NCI-H1048 (cell line): ENCODE results near the gene INSC.

ENCODE experiments used
- DNase-seq: peaks from one replicate; lab custom pipeline; 2025; lab: John Stamatoyannopoulos, UW

Gene INSC

DNA sequence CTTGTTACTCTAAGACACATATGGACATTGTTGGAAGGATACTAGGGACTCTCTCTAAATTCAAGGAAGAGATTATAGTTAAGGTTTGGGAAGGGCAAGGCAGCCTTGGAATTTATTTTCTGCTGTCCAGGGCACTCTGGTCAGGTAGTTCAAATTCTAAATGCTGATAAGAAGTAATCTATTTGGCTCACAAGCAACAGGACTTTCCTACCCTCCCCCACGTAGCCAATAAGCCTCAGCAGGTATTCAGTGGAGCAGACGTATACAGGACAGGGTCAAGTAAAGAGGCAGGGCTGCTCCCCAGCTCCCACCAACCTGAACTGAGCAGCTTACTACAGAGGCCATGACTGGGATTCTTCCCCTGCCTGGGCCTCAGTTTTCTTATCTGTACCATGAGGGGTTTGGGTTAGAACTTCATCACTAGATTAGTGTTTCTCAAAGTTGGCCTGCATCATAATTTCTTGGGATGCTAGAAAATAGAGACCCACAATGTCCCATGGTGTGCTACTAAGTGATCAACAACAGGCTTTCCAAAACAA is 6.1 kb upstream of the INSC start:
- no peak for DNase-seq

DNA sequence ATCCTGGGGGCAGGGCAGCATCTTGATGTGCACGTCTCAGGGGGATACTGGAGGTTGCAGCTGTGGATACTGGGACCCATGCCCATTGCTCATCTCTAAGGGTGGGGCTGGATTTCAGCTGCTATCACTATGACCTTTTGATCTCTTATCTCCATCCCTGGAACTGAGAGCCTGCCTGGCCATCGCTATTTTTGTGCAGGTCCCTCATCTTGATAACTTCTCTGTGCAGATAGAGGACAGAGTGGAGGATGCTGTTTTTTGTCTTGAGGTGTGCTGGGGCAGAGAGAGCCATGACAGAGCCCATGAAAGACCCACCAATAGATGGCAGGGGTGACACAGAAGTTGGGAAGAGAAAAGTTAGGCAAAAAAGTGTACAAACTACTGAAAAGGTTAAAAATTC is 5.1 kb upstream of the INSC start:
- DNase-seq = no peak

DNA sequence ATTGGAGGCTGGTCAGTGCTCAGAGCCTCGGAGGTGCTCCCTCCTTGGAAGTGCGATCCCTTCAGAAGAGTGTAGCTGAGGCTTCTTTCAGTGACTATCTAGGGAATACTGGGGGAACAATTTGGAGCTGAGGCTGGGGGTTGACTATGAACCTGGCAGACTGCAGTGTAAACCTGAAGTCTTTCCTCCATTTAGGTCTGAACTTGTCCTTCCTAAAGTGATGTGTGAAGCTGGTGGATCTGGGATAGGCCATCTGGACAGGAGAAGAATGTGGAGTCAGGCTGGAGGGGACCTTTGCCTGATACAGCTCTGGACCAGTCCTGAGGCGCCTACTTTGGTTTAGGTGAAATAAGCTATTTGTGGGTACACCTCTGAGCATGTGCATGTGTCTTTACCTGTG is 3.5 kb upstream of the INSC start:
- no peak for DNase-seq

DNA sequence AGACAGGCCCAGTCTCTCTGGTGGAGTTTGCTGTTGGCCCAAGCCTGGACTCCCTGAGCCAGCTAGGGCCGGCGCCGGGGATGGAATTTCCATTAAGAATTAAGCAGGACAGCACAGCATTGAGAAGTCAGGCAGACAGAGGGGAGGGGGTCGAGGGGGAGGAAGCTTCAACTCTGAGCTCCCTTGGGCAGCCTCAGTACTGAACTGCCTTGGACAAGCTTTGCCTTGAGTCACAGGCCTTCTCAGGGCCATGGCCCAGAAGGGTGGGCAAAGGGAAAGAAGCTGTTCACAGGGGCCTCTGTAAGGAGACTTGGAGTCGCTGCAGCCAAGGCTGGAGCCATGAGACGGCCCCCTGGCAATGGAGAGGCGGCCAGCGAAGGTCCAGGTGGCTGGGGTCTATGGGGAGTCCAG is 2.6 kb upstream of the INSC start:
- no peak for DNase-seq

DNA sequence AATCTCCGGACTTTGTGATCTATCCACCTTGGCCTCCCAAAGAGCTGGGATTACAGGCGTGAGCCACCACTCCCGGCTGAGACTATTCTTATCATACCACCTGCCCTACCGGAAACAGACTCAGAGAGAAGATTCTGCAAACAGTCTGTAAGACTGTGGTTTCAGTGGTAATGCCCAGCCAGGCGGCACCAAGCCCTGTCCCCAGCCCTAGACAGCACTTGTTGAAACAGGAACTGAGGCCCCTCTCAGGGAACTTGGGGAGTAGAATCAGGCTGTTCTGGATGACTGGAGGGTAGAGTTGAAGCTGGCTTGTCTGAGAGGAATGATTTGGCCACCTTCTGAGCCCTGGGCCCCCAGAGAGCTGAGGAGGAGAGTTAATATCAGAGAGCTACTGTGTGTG is 1.3 kb upstream of the INSC start:
- DNase-seq = no peak

DNA sequence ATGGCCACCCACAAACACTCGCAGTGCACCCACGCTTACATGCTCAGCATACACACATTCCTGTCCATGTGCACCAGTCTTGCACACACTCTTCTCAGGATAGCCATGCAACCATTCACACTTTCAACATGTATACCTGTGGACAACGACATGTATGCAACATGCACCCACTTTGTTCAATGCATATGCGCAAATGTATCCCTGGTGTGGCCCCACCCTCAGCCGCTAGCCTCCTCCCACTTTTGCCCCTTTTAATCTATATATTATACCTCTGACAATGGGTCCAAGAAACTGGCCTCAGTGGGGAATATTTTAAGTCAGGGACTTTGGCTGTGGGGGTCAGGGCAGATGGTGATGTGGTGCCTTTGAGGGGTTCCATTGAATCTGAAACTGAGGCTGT is 963 bp downstream of the INSC start:
- DNase-seq = no peak

DNA sequence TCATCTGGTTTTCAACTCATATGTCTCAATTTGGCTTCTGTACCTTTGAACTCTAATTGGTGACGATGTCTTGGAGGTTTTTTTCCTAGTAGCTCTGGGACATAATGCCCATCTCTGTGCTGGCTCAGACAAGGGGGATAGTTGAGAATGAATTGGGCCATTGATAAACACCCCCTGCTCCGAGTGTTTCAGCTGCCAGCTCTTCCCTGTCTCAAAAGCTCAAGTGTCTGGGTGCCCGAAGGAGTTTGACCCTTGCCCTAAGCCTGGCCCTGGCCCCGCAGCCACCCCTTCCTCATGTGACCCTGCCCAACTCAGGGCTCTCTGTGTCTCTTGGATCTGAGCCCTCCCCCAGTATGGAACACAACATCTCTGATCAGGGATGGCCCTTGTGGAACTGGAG is 3.0 kb downstream of the INSC start:
- DNase-seq = no peak

DNA sequence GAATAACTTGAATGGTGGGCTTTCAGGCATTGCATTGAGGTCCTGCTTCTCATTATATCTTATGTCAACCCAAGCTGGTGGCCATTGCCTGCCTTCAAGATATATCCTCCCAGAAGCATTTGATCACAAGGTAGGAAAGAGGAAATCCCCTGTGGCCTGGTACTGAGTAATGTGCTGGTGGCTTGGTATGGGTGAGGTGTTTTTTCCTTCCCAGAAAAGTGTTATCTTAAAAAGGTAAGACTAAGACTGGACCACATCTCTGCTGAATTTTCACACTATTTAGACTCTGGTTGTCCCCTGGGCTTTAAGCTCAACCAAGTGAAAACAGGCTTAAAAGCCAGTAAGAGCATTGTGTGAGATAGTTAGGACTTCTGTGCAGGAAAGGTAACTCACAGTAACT is 3.7 kb downstream of the INSC start:
- DNase-seq = no peak

DNA sequence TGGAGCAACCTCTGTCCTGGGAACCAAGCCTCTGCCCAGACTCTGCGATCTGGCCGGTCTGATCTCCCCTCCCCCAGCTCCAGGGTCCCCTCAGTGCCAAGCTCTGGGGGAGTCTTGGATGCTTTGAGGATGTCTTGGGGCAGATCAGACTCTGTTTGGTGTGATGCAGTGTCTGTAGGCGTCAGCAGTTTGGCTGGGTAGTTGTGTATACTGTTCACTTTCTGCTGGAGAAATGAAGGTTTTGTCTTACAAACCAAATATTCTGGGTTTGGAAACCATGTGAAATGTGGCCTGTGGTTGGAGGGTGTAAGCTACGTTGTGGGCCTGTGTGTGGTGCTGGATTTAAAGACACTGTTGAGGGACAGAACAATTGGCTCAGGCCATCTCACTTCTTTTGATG is 4.6 kb downstream of the INSC start:
- no peak for DNase-seq

DNA sequence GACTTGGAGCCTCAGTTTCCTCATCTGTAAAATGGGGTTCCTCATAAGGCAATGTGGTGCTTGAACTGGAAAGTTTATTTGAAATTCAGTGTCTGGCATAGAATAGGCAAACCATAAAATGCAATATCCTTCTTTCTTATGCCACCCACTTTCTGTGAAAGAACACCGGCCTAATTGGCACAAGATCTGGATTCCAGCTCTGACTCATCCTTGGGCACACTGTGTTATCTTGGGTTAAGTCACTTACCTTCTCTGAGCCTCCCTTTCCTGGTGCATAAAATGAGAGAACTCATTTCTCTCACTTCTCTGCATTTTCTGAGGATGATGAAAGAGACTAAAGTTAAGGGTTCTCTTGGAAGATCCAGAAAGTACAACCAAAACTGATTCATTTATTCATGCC is 5.1 kb downstream of the INSC start:
- no peak for DNase-seq

DNA sequence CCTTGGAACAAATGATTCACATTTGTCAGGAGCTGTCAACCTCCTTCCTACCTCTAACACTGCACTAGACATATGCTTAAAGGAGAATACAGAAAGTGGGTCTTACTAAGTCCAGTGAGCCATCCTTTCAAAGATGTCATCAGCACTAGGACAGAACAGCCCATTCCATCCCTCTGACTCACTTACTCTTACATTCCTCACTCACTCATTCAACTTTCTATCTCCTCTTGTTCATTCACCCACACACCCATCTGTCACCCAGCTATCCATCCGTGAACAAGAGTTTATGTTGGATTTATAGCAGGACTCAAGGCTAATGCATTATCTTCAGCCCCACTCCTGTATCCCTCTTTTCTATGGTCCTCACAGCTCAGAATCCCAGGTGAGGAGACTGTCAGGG is 9.1 kb downstream of the INSC start:
- no peak for DNase-seq

DNA sequence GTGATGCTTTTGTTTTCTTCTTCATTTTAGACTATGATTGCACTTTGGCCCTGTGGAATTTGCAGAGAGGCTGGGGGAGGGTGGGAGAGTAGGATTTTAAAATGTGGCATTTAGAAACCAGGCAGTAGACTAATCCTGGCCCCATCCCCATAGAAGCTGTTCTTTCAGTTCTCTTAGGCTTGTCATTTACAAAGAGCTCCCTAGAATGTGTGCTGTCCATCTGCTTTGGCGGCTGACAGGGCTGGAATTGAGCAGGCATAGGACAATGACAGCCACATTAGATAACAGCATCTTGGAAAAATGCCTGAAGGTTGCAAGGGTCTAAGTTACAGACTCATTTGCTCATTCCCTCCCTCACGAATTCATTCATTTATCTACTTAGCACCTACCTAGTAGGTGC is 9.8 kb downstream of the INSC start:
- no peak for DNase-seq

DNA sequence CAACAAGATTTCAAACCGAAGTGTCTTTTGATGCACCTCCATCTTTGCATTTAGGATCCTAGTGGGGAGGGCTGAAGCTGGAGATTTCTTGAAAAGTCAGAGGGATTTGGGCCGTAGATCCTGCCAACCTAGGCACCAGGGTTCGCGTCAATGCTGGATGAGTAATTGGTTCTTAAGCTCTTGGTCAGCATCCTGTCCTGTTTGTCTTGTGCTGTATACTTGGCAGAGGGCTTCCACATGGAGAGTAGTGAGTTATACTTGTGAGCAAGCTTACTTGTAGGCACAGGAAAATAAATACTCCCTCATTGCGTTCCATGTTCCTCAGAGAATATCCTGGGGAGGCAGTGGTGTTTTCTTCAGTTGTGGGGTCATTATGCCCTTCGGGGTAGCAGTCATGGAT is 12.6 kb downstream of the INSC start:
- DNase-seq = no peak

DNA sequence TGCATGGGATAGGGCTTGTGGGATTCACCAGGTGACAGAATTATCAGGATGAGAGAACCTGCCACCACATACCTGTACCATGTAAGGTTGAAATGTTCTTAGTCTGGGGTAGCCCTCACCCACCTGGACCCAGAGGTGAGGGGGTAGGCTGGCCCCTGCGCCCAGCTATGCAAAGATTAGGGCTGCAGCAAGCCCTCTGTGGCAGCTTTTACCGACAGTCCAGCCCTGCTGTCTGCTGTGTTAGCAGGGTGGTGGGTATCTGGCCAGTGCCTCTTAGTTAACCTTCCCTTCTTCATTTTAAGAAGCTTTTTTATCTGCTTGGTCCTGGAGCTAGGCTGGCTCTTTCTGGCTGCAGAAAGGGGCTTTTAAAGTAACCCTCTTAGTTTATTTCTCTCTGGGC is 13.9 kb downstream of the INSC start:
- DNase-seq = no peak

DNA sequence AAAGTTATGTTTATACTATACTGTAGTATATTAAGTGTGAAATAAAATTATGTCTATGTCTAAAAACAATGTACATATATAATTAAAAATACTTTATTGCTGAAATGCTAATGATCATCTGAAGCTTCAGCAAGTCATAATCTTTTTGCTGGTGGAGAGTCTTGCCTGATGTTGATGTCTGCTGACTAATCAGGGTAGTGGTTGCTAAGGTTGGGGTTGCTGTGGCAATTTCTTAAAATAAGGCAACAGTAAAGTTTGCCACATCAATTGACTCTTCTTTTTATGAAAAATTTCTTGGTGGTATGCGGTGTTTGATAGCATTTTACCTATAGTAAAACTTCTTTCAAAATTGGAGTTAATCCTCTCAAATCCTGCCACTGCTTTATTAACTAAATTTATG is 21.4 kb downstream of the INSC start:
- no peak for DNase-seq

DNA sequence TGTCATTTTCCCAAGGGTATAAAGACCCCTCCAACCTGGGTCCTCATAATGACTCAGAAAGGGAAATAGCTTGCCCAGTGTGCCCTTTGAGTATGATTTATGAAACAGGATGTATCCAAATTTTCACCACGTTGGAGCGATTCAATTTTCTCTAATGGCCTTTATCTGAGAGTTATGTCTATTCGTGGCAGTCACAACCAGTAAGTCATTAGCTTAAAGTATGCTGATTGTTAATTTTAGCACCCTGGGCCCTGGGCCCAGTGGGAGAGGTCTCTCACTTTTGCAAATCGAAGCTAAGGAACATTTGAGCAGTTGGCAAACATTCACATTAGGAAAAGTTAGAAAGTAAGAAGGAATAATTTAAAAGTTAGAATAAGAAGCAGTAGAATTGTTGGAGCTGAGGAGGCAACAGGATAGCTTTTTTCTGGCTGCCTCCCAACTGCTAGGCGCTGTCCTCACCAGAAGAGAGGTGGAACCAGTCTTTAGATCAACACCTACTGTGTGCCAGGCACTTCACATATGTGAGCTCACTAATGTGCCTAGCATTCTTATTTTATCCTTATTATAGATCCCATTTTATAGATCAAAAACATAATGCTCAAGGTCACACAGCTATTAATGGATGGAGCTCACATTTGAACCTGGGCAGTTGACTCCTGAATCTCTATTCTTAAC is 24.5 kb downstream of the INSC start:
- DNase-seq = no peak

DNA sequence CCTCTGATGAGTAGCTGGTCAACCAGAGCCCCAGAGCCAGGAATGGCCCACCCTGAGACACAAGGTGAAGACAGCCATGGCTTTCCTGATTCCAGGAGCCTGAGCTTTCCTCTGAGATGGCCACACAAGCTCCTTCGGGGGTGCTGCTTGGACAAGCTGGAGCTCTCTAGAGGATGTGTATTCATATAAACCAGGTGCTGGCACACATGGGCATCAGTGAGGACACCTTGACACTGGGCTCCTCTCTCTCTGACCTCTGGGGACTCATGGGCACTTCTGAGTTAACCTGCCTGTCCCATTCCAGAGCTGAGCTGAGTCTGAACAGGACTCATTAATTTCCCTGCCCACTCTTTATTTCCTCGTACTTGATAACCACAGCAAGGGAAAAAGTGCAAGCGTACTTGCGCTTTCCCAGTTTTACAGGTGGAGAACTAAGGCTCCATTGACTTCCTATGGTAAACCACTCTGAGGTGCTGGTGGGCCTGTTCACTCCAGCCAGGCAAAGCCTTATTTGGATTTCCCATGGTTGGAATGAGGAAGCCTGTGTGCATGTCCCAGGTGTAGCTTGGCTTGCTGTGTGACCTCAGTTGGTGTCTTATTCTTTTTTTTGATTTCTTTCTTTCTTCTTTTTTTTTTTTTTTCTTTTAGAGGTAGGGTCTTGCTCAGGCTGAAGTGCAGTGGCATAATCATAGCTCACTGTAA is 25.4 kb downstream of the INSC start:
- no peak for DNase-seq

DNA sequence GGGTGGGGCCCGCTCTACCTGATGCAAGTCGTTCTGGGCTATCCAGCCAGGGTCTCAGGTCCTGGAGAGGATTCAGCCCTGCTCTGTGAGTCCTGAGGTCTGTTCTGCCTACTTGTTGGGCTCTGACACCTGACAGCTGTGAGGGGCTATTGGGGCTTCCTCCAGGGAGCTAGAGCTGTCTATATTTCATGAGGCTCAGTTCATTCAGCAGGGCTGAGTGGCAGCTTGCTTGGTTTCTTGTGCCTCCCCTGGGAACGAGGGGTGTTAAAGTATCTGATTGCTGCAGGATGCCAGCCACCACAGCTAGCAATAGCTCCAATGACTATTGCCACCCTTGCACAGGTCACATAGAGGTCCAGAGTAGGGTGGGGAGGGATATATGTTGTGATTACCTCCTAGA is 26.7 kb downstream of the INSC start:
- DNase-seq = no peak

DNA sequence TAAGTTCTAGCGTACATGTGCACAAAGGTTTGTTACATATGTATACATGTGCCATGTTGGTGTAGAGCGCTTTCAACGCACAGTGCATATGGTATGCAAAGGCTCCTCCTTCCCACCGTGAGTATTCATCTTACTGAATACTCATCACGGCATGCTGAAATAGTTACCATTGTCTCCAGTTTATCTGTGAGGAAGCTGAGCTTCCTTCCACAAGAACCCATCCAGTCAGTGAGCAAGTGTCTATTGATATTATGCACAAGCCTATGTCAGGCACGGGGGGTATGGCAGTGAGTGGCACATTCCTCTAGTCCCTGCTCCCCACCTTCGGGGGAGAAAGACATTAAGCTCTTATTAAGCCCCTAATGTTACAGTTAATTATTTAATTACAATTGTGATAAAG is 28.1 kb downstream of the INSC start:
- DNase-seq = no peak

DNA sequence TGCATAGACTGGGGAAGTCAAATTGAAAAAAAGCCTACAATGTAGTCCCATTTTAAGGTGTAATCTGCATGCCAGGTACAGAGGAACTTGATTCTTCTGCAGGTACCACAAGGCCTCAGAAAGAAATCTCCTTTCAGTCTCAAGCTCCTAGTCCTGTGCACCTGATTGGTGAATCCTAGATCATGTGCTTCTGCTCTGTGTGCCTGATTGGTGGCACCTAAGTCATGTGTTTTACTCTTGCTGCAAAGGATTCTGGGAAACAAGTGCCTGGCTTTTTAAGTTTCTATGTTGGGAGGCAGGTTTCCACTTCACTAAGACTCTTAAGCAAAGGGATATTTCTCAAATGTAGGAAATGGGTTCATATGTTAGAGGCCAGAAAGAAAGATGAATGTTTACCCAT is 29.1 kb downstream of the INSC start:
- DNase-seq = no peak

DNA sequence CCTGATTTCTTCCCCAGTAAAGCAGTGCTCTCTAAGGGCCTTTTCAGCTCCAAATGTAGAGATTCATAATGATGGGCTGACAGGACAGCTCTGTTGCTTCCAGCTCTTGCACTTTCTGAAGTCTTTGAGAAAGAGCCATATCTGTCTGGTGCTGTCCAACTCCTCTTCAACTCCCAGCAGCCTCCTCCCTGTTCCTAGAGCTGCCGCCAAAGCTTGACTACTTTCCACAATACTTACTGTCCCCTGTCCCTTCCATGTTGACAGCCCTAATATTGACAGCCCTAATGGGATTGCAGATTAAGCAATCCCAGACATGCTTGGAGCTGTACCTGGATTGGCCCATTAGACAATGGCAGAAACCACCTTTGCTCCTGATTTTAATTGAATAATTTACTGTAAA is 29.6 kb downstream of the INSC start:
- no peak for DNase-seq

DNA sequence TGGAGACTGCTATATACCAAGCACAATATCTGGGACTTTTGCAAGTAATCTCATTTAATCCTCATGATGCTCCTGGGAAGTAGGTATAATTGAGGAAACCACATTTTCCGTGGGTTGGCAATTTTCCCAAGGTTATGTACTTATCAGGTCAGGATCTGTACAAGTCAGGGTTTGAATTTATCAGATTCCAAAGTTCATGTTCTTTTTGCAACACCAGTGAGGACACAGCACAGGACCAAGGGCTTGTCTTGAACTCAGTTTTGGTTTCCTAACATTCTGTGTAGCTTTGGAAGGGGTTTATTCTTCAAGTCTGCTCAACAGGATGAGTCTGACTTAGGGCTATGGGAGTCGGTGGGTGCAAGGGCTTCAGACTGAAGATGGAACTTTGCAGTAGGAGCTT is 30.4 kb downstream of the INSC start:
- DNase-seq = no peak

DNA sequence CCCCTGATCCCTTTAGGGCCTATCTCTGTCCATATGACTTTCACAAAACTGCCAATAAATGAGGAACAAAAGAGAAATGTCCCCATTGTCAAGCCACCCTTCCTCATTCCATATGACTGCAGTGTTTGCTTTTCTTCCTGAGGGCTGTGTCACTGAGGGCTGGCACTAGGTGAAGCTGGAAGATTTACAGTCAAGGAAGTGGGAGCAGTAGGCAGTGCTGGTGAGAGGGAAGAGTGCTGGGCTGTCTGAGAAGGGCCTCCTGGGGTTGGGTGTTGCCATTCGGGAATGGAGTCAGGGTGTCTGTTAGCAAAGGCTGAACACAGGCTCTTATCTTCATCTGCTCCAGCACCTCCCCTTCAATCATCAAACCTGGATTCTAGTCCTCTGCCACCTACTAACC is 30.9 kb downstream of the INSC start:
- no peak for DNase-seq
